SJSA1 (cell line): ENCODE data around the gene ODF2. TPM values are rescaled to one million over a fixed set of nuclear protein-coding genes. Genes with fewer than 3 reads are reported as not detected.
"Not testable (repeated sequence)": the region's sequence is repeated elsewhere in the genome, so short reads cannot be mapped to it uniquely, and the experiment has no call there.

Experiments used
- DNase-seq, 2 experiments: peaks; one replicate each; pipeline ENCODE4 v3.0.0-alpha.2; 2015 to 2020; ENCODE audit warnings: low spot score in 2 of 2, low read depth in 1 of 2
- H3K27ac ChIP-seq: fragments of 250-450 bp; sonication (Bioruptor Pico); 2 replicates; pipeline ENCODE4 v1.5.1; 2020; ENCODE audit warnings: mild to moderate bottlenecking, moderate library complexity
- H3K27me3 ChIP-seq: fragments of 250-450 bp; sonication (Bioruptor Pico); replicated peaks from 2 replicates; pipeline ENCODE4 v1.5.1; 2020; ENCODE audit warnings: mild to moderate bottlenecking, moderate library complexity
- H3K36me3 ChIP-seq: fragments of 250-450 bp; sonication (Bioruptor Pico); 2 replicates; pipeline ENCODE4 v1.5.1; 2020; ENCODE audit warnings: mild to moderate bottlenecking
- H3K4me1 ChIP-seq: fragments of 250-450 bp; sonication (Bioruptor Pico); replicated peaks from 2 replicates; pipeline ENCODE4 v1.6.1; 2021; ENCODE audit warnings: mild to moderate bottlenecking
- H3K4me3 ChIP-seq: fragments of 250-450 bp; sonication (Bioruptor Pico); 2 replicates; pipeline ENCODE4 v1.5.1; 2020; ENCODE audit warnings: mild to moderate bottlenecking
- H3K9me3 ChIP-seq: fragments of 250-450 bp; sonication (Bioruptor Pico); replicated peaks from 2 replicates; pipeline ENCODE4 v1.5.1; 2020; ENCODE audit warnings: mild to moderate bottlenecking
- total RNA-seq: library from RNA; depleted of rRNA; stranded (reverse); fragments of >200 nt; shearing (Covaris generic); gene quantifications from 2 replicates; pipeline ENCODE4 v1.2.3, GENCODE V29; 2014

Gene ODF2
- total RNA-seq, 1 experiment from 2014 or later: 56.9 TPM

- Histone ChIP-seq H3K9me3 (no peaks in the 10 kb centered on the region), H3K36me3 (no peaks in the 10 kb centered on the region), H3K4me1 (0 out of 2 replicates have a peak, but pooled peaks cover 3% of the 10 kb centered on the region), H3K27ac (no peak overlapping the region), H3K4me3 (no peak overlapping the region), H3K27me3 (no peaks in the 10 kb centered on the region)
- DNase-seq: no peak
Observed at GRCh38 chr9:128435611-128436010, 20.2 kb upstream of the ODF2 start.

- H3K36me3 ChIP-seq: no peaks in the 10 kb centered on the region
- H3K27ac ChIP-seq: no peak overlapping the region
- no peaks in the 10 kb centered on the region for H3K9me3 ChIP-seq
- 0 out of 2 replicates have a peak, but pooled peaks cover 3% of the 10 kb centered on the region for H3K4me1 ChIP-seq
- no peak overlapping the region for H3K4me3 ChIP-seq
- DNase-seq: peak; percentile 66 to 84
- H3K27me3 ChIP-seq: no peaks in the 10 kb centered on the region
Observed at GRCh38 chr9:128438343-128439109, 17.3 kb upstream of the ODF2 start.

- H3K36me3 ChIP-seq: no peaks in the 10 kb centered on the region
- no peak for DNase-seq
- H3K4me1 ChIP-seq: 0 out of 2 replicates have a peak, but pooled peaks cover 3% of the 10 kb centered on the region
- no peak overlapping the region for H3K4me3 ChIP-seq
- no peaks in the 10 kb centered on the region for H3K9me3 ChIP-seq
- no peaks in the 10 kb centered on the region for H3K27me3 ChIP-seq
- H3K27ac ChIP-seq: no peak overlapping the region
Observed at GRCh38 chr9:128439273-128439672, 16.5 kb upstream of the ODF2 start.

GRCh38 chr9:128442150-128442549, 13.7 kb upstream of the ODF2 start:
- H3K4me1 ChIP-seq: 0 out of 2 replicates have a peak, but pooled peaks cover 3% of the 10 kb centered on the region
- H3K4me3 ChIP-seq: no peak overlapping the region
- H3K9me3 ChIP-seq: no peaks in the 10 kb centered on the region
- no peaks in the 10 kb centered on the region for H3K27me3 ChIP-seq
- DNase-seq: no peak
- no peaks in the 10 kb centered on the region for H3K36me3 ChIP-seq
- no peak overlapping the region for H3K27ac ChIP-seq

- not testable (repeated sequence) for H3K4me1 ChIP-seq, H3K36me3 ChIP-seq, H3K9me3 ChIP-seq, DNase-seq, H3K4me3 ChIP-seq, H3K27me3 ChIP-seq, H3K27ac ChIP-seq
Observed at GRCh38 chr9:128446505-128446904, 9.3 kb upstream of the ODF2 start.

- DNase-seq: no peak
- no peaks in the 10 kb centered on the region for H3K36me3 ChIP-seq
- no peaks in the 10 kb centered on the region; the same call in 1 of the 2 replicates for H3K9me3 ChIP-seq
- H3K4me3 ChIP-seq: no peak overlapping the region
- no peaks in the 10 kb centered on the region for H3K4me1 ChIP-seq
- no peak overlapping the region for H3K27ac ChIP-seq
- no peaks in the 10 kb centered on the region for H3K27me3 ChIP-seq
Observed at GRCh38 chr9:128448746-128449145, 7.1 kb upstream of the ODF2 start.

- Histone ChIP-seq H3K9me3 (no peaks in the 10 kb centered on the region), H3K4me1 (peaks cover 10% of the 10 kb centered on the region), H3K27me3 (no peaks in the 10 kb centered on the region), H3K4me3 (no peak overlapping the region), H3K36me3 (peaks cover 26% of the 10 kb centered on the region), H3K27ac (no peak overlapping the region)
- no peak for DNase-seq
Observed at GRCh38 chr9:128454991-128455390, 815 bp upstream of the ODF2 start.

- no peaks in the 10 kb centered on the region for H3K27me3 ChIP-seq
- H3K36me3 ChIP-seq: peaks cover 43% of the 10 kb centered on the region
- peak overlapping the region; percentile 65 for H3K27ac ChIP-seq
- peaks cover 10% of the 10 kb centered on the region for H3K4me1 ChIP-seq
- peak overlapping the region; percentile 78 for H3K4me3 ChIP-seq
- H3K9me3 ChIP-seq: no peaks in the 10 kb centered on the region
- peak; percentile 73 to 79 for DNase-seq
Observed at GRCh38 chr9:128456613-128457061, 831 bp downstream of the ODF2 start.

GRCh38 chr9:128457207-128457606, 1.4 kb downstream of the ODF2 start:
- DNase-seq: no peak
- Histone ChIP-seq H3K27ac (peak overlapping the region; percentile 65; the same call in 1 of the 2 replicates), H3K27me3 (no peaks in the 10 kb centered on the region), H3K4me1 (peaks cover 10% of the 10 kb centered on the region), H3K36me3 (peaks cover 48% of the 10 kb centered on the region), H3K4me3 (peak overlapping the region; percentile 78), H3K9me3 (no peaks in the 10 kb centered on the region)

- Histone ChIP-seq H3K27me3 (no peaks in the 10 kb centered on the region), H3K4me3 (no peak overlapping the region), H3K36me3 (peaks cover 64% of the 10 kb centered on the region), H3K4me1 (peaks cover 10% of the 10 kb centered on the region), H3K27ac (no peak overlapping the region), H3K9me3 (no peaks in the 10 kb centered on the region)
- DNase-seq: no peak
Observed at GRCh38 chr9:128459011-128459410, 3.2 kb downstream of the ODF2 start.

GRCh38 chr9:128469070-128469469, 13.3 kb downstream of the ODF2 start:
- Histone ChIP-seq H3K4me1 (no peaks in the 10 kb centered on the region), H3K36me3 (peaks cover 43% of the 10 kb centered on the region), H3K9me3 (no peaks in the 10 kb centered on the region), H3K27me3 (no peaks in the 10 kb centered on the region), H3K4me3 (no peak overlapping the region), H3K27ac (no peak overlapping the region)
- no peak for DNase-seq

- H3K36me3 ChIP-seq: peaks cover 44% of the 10 kb centered on the region
- DNase-seq: no peak
- H3K9me3 ChIP-seq: no peaks in the 10 kb centered on the region
- H3K27me3 ChIP-seq: no peaks in the 10 kb centered on the region
- H3K4me3 ChIP-seq: no peak overlapping the region
- no peak overlapping the region for H3K27ac ChIP-seq
- no peaks in the 10 kb centered on the region for H3K4me1 ChIP-seq
Observed at GRCh38 chr9:128470560-128470959, 14.8 kb downstream of the ODF2 start.

- H3K4me1 ChIP-seq: no peaks in the 10 kb centered on the region
- no peak for DNase-seq
Observed at GRCh38 chr9:128473104-128473503, 17.3 kb downstream of the ODF2 start.

GRCh38 chr9:128475867-128476266, 20.1 kb downstream of the ODF2 start:
- H3K27me3 ChIP-seq: no peaks in the 10 kb centered on the region
- no peaks in the 10 kb centered on the region for H3K4me1 ChIP-seq
- no peak overlapping the region for H3K27ac ChIP-seq
- H3K9me3 ChIP-seq: no peaks in the 10 kb centered on the region
- DNase-seq: no peak
- H3K36me3 ChIP-seq: peaks cover 55% of the 10 kb centered on the region
- H3K4me3 ChIP-seq: no peak overlapping the region

More at GRCh38 chr9:128473104-128473503, 17.3 kb downstream of the ODF2 start:
- Histone ChIP-seq H3K9me3 (no peaks in the 10 kb centered on the region), H3K4me3 (no peak overlapping the region), H3K27me3 (no peaks in the 10 kb centered on the region), H3K27ac (no peak overlapping the region), H3K36me3 (peaks cover 45% of the 10 kb centered on the region)
